H9 (cell line): ENCODE measurements around the gene LAMTOR5. TPM values are rescaled to one million over a fixed set of nuclear protein-coding genes. Genes with fewer than 3 reads are reported as not detected.

Source experiments
- DNase-seq: peaks from one replicate; pipeline ENCODE4 v3.0.0-alpha.2; 2017
- H2AFZ ChIP-seq: one replicate; pipeline ENCODE4 v1.6.1; 2013; ENCODE audit warnings: mild to moderate bottlenecking, low read length, control low read depth, moderate library complexity
- H2AK5ac ChIP-seq: 2 replicates; pipeline ENCODE4 v1.6.1; 2013; ENCODE audit warnings: low read length, control low read depth, mixed read lengths; ENCODE audit not compliant: insufficient read length
- H2BK120ac ChIP-seq: one replicate; pipeline ENCODE4 v1.6.1; 2013; ENCODE audit warnings: low read depth, mild to moderate bottlenecking, low read length, control low read depth, inconsistent platforms; ENCODE audit not compliant: poor library complexity, severe bottlenecking
- H2BK12ac ChIP-seq: 2 replicates; pipeline ENCODE4 v1.6.1; 2013; ENCODE audit warnings: low read length, control low read depth, mixed read lengths, low read depth; ENCODE audit not compliant: insufficient read length
- H2BK15ac ChIP-seq: 2 replicates; pipeline ENCODE4 v1.6.1; 2013; ENCODE audit warnings: low read depth, low read length, control low read depth
- H2BK20ac ChIP-seq: one replicate; pipeline ENCODE4 v1.6.1; 2013; ENCODE audit warnings: low read depth, mild to moderate bottlenecking, low read length, control low read depth, inconsistent platforms; ENCODE audit not compliant: poor library complexity, severe bottlenecking
- H2BK5ac ChIP-seq: 2 replicates; pipeline ENCODE4 v1.6.1; 2013; ENCODE audit warnings: low read length, control low read depth, mixed read lengths; ENCODE audit not compliant: insufficient read length
- H3K14ac ChIP-seq: 2 replicates; pipeline ENCODE4 v1.6.1; 2013; ENCODE audit warnings: low read length, control low read depth; ENCODE audit not compliant: insufficient read depth
- H3K18ac ChIP-seq: 2 replicates; pipeline ENCODE4 v1.6.1; 2013; ENCODE audit warnings: low read depth, mild to moderate bottlenecking, mixed read lengths, low read length, control low read depth; ENCODE audit not compliant: insufficient read length
- H3K23ac ChIP-seq: 2 replicates; pipeline ENCODE4 v1.6.1; 2013; ENCODE audit warnings: low read length, control low read depth, mixed read lengths, low read depth; ENCODE audit not compliant: insufficient read length
- H3K23me2 ChIP-seq: 2 replicates; pipeline ENCODE4 v1.6.1; 2013; ENCODE audit warnings: low read depth, mild to moderate bottlenecking, mixed read lengths, low read length, control low read depth; ENCODE audit not compliant: insufficient read length, poor library complexity, severe bottlenecking
- H3K27ac ChIP-seq: 2 replicates; pipeline ENCODE4 v1.5.1; 2013; ENCODE audit warnings: low read length, control low read depth, mixed read lengths, low read depth; ENCODE audit not compliant: insufficient read length
- H3K27me3 ChIP-seq: 2 replicates; pipeline ENCODE4 v1.6.1; 2013; ENCODE audit warnings: low read length, control low read depth, inconsistent platforms; ENCODE audit not compliant: insufficient read depth
- H3K4ac ChIP-seq: 2 replicates; pipeline ENCODE4 v1.6.1; 2013; ENCODE audit warnings: low read depth, mild to moderate bottlenecking, control low read depth, inconsistent platforms, low read length, moderate library complexity
- H3K4me1 ChIP-seq: 2 replicates; pipeline ENCODE4 v1.6.1; 2013; ENCODE audit warnings: low read length, control low read depth, inconsistent platforms; ENCODE audit not compliant: insufficient read depth
- H3K4me2 ChIP-seq: 2 replicates; pipeline ENCODE4 v1.6.1; 2013; ENCODE audit warnings: low read length, control low read depth, mixed read lengths; ENCODE audit not compliant: insufficient read length, insufficient read depth
- H3K56ac ChIP-seq: 2 replicates; pipeline ENCODE4 v1.6.1; 2013; ENCODE audit warnings: low read depth, mild to moderate bottlenecking, mixed read lengths, low read length, control low read depth; ENCODE audit not compliant: insufficient read length
- H3K79me1 ChIP-seq: 2 replicates; pipeline ENCODE4 v1.6.1; 2013; ENCODE audit warnings: low read depth, mild to moderate bottlenecking, moderate library complexity, low read length, control low read depth, inconsistent platforms; ENCODE audit not compliant: insufficient read depth, poor library complexity, severe bottlenecking
- H3K79me2 ChIP-seq: 2 replicates; pipeline ENCODE4 v1.6.1; 2013; ENCODE audit warnings: low read length, control low read depth, inconsistent platforms; ENCODE audit not compliant: insufficient read depth
- H3K9ac ChIP-seq: 2 replicates; pipeline ENCODE4 v1.6.1; 2013; ENCODE audit warnings: low read length, control low read depth, mixed read lengths; ENCODE audit not compliant: insufficient read length; ENCODE audit errors: extremely low read depth
- H3K9me3 ChIP-seq: one replicate; pipeline ENCODE4 v1.6.1; 2013; ENCODE audit warnings: low read depth, low read length, inconsistent platforms; ENCODE audit not compliant: control insufficient read depth
- H3T11ph ChIP-seq: one replicate; pipeline ENCODE4 v1.6.1; 2013; ENCODE audit warnings: mild to moderate bottlenecking, low read length, control low read depth, inconsistent platforms
- H4K20me1 ChIP-seq: one replicate; pipeline ENCODE4 v1.6.1; 2013; ENCODE audit not compliant: control insufficient read depth, insufficient read length, insufficient read depth
- H4K5ac ChIP-seq: 2 replicates; pipeline ENCODE4 v1.6.1; 2013; ENCODE audit warnings: low read depth, mild to moderate bottlenecking, mixed read lengths, low read length, control low read depth; ENCODE audit not compliant: insufficient read length
- H4K8ac ChIP-seq: replicated peaks from 2 replicates; pipeline ENCODE4 v1.6.1; 2013; ENCODE audit warnings: low read length, control low read depth, mixed read lengths, low read depth; ENCODE audit not compliant: insufficient read length
- H4K91ac ChIP-seq: 2 replicates; pipeline ENCODE4 v1.6.1; 2013; ENCODE audit warnings: low read depth, mild to moderate bottlenecking, moderate library complexity, mixed read lengths, low read length, control low read depth; ENCODE audit not compliant: insufficient read length
- H3K27ac Mint-ChIP-seq, 3 experiments: 2 replicates in 2 of 3; 3 replicates in 1 of 3; pipeline ENCODE4 v1.8.0; 2020 to 2021; ENCODE audit warnings: mixed read lengths in 3 of 3, mild to moderate bottlenecking in 1 of 3, moderate library complexity in 1 of 3
- H3K27me3 Mint-ChIP-seq: 2 replicates; pipeline ENCODE4 v1.8.0; 2021; ENCODE audit warnings: low read depth, mild to moderate bottlenecking, moderate library complexity, mixed read lengths
- H3K36me3 Mint-ChIP-seq, 3 experiments: 2 replicates in 2 of 3; 3 replicates in 1 of 3; pipeline ENCODE4 v1.8.0; 2020 to 2021; ENCODE audit warnings: low read depth in 3 of 3, mixed read lengths in 3 of 3; ENCODE audit not compliant: insufficient read depth in 1 of 3
- H3K4me1 Mint-ChIP-seq, 2 experiments: 2 replicates each; pipeline ENCODE4 v1.8.0; 2020; ENCODE audit warnings: mixed read lengths in 2 of 2
- H3K4me3 Mint-ChIP-seq, 2 experiments: 2 replicates in 1 of 2; 3 replicates in 1 of 2; pipeline ENCODE4 v1.8.0; 2020 to 2021; ENCODE audit warnings: mild to moderate bottlenecking in 2 of 2, mixed read lengths in 2 of 2, moderate library complexity in 1 of 2
- H3K9me3 Mint-ChIP-seq, 2 experiments: 2 replicates in 1 of 2; 3 replicates in 1 of 2; pipeline ENCODE4 v1.8.0; 2020; ENCODE audit warnings: mild to moderate bottlenecking in 2 of 2, mixed read lengths in 2 of 2, moderate library complexity in 1 of 2
- CTCF ChIP-seq: fragments of 200-600 bp; sonication (generic); conservative IDR thresholded peaks from 3 replicates; pipeline ENCODE4 v1.8.0; 2021; ENCODE audit warnings: antibody characterized with exemption, mild to moderate bottlenecking
- WGBS: extraction: QIAGEN DNeasy Blood & Tissue Kit; methylation state at CpG from one replicate; pipeline ENCODE4 v1.1.7; 2013; ENCODE audit warnings: missing lambda C conversion rate, low lambda C conversion rate, mixed read lengths; ENCODE audit not compliant: insufficient read length; ENCODE audit errors: extremely low coverage; 5-methylcytosine and 5-hydroxymethylcytosine counted together
- total RNA-seq: library from RNA; stranded (reverse); gene quantifications from 2 replicates; pipeline ENCODE4 v1.2.1, GENCODE V29; 2021

Gene LAMTOR5
- total RNA-seq, 1 experiment from 2014 or later = 108 TPM

GRCh38 chr1:110443451-110443850 is 36.0 kb upstream of the LAMTOR5 start:
- Histone ChIP-seq H2BK5ac (no peak overlapping the region), H3K79me1 (no peaks in the 10 kb centered on the region), H3K4me1 (no peaks in the 10 kb centered on the region), H4K5ac (no peak overlapping the region), H2BK20ac (no peak overlapping the region), H3K27me3 (no peaks in the 10 kb centered on the region), H2BK120ac (no peak overlapping the region), H3K56ac (no peak overlapping the region), H4K8ac (no peak overlapping the region), H3K9me3 (no peaks in the 10 kb centered on the region), H3K4ac (no peak overlapping the region), H4K91ac (no peak overlapping the region), H3K18ac (no peak overlapping the region), H3K27ac (no peak overlapping the region), H3T11ph (no peak overlapping the region), H3K23ac (no peak overlapping the region), H3K23me2 (no peaks in the 10 kb centered on the region), H3K4me2 (no peak overlapping the region), H3K79me2 (no peaks in the 10 kb centered on the region), H2BK15ac (no peak overlapping the region), H2BK12ac (no peak overlapping the region), H3K9ac (no peak overlapping the region), H2AK5ac (no peak overlapping the region), H3K14ac (no peak overlapping the region), H4K20me1 (no peaks in the 10 kb centered on the region), H2AFZ (no peak overlapping the region)
- H3K9me3 Mint-ChIP-seq = no peaks in the 10 kb centered on the region
- H3K36me3 Mint-ChIP-seq = no peaks in the 10 kb centered on the region
- TF ChIP-seq CTCF = no peak
- no peak overlapping the region; a peak in 1 of 7 replicates for H3K27ac Mint-ChIP-seq
- no peak overlapping the region for H3K4me3 Mint-ChIP-seq
- H3K27me3 Mint-ChIP-seq = peaks cover 3% of the 10 kb centered on the region
- no peak for DNase-seq
- H3K4me1 Mint-ChIP-seq = no peaks in the 10 kb centered on the region
- WGBS = no CpG with 5 or more reads among the region's 8 CpGs
